ENCODE measurements around the gene TMEM254.
"Not testable (repeated sequence)": the region's sequence is repeated elsewhere in the genome, so short reads cannot be mapped to it uniquely, and the experiment has no call there.

Gene TMEM254

GRCh38 chr10:80122746-80123145, 44.3 kb downstream of the TMEM254 start:
- TF ChIP-seq CTCF (IDR thresholded peaks at IDR 0.05; ENCODE audit: insufficient read depth, low read depth, low read length, missing control alignments): no peak
- DNase-seq (ENCODE audit: low read depth): no peak
- H3K4me3 ChIP-seq (ENCODE audit: low read depth, low read length): no peak overlapping the region

- no peak for TF ChIP-seq CTCF (IDR thresholded peaks at IDR 0.05; ENCODE audit: insufficient read depth, low read depth, low read length, missing control alignments)
- H3K4me3 ChIP-seq (ENCODE audit: low read depth, low read length): no peak overlapping the region
- DNase-seq (ENCODE audit: low read depth): no peak
Observed at GRCh38 chr10:80126876-80127275, 48.4 kb downstream of the TMEM254 start.

GRCh38 chr10:80131499-80131901, 53.0 kb downstream of the TMEM254 start:
- no peak overlapping the region for H3K4me3 ChIP-seq (ENCODE audit: low read depth, low read length)
- no peak for TF ChIP-seq CTCF (IDR thresholded peaks at IDR 0.05; ENCODE audit: insufficient read depth, low read depth, low read length, missing control alignments)
- DNase-seq (ENCODE audit: low read depth): no peak

GRCh38 chr10:80132299-80133139, 54.1 kb downstream of the TMEM254 start, which contains the start of gene PLAC9:
PLAC9 (plus strand) TSS chr10:80132730; CDS start chr10:80132763, 33 bp downstream.
- no peak for DNase-seq (ENCODE audit: low read depth)
- H3K4me3 ChIP-seq (ENCODE audit: low read depth, low read length): no peak within 1 kb of the TSS
- no peak for TF ChIP-seq CTCF (IDR thresholded peaks at IDR 0.05; ENCODE audit: insufficient read depth, low read depth, low read length, missing control alignments)

- no peak for DNase-seq (ENCODE audit: low read depth)
- H3K4me3 ChIP-seq (ENCODE audit: low read depth, low read length): no peak overlapping the region
- no peak for TF ChIP-seq CTCF (IDR thresholded peaks at IDR 0.05; ENCODE audit: insufficient read depth, low read depth, low read length, missing control alignments)
Observed at GRCh38 chr10:80133206-80133605, 54.7 kb downstream of the TMEM254 start.

GRCh38 chr10:80133687-80134086, 55.2 kb downstream of the TMEM254 start:
- not testable (repeated sequence) for H3K4me3 ChIP-seq (ENCODE audit: low read depth, low read length); DNase-seq (ENCODE audit: low read depth)

- no peak for TF ChIP-seq CTCF (IDR thresholded peaks at IDR 0.05; ENCODE audit: insufficient read depth, low read depth, low read length, missing control alignments)
- no peak for DNase-seq (ENCODE audit: low read depth)
- no peak overlapping the region for H3K4me3 ChIP-seq (ENCODE audit: low read depth, low read length)
Observed at GRCh38 chr10:80136134-80136571, 57.7 kb downstream of the TMEM254 start.

All from GM12865 (cell line).